HG03342 (cell line): ENCODE data around the gene MED4.
"Not testable (repeated sequence)": the region's sequence is repeated elsewhere in the genome, so short reads cannot be mapped to it uniquely, and the experiment has no call there.

Experiments
- ATAC-seq: cut with Tn5 transposase; IDR thresholded peaks from one replicate; pipeline ENCODE4 v1.9.1; 2021; ENCODE audit warnings: mild to moderate bottlenecking, moderate library complexity; ENCODE audit not compliant: unreplicated experiment

Gene MED4

GRCh38 chr13:48096670-48097069 lies 1.8 kb upstream of the MED4 start:
- no peak for ATAC-seq

GRCh38 chr13:48094404-48094780 lies 512 bp downstream of the MED4 start:
- ATAC-seq: peak; percentile 9

DNA sequence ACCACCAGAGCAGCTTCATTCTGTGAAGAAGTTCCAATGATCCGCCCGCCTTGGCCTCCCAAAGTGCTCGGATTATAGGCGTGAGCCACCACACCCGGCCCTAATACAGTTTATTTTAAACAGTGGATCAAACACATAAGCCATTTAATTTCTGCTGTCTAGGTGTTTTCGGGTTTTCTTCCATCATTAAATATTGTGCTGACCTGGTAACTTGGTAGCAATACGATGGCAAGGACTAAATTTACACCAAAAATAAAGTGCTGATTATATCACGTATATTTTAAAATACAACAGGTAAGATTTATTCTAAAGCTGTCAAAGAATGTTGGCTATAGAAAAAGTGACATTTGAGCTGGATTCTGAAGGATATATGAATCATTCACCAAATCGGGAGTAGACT lies 1.3 kb downstream of the MED4 start:
- no peak for ATAC-seq

DNA sequence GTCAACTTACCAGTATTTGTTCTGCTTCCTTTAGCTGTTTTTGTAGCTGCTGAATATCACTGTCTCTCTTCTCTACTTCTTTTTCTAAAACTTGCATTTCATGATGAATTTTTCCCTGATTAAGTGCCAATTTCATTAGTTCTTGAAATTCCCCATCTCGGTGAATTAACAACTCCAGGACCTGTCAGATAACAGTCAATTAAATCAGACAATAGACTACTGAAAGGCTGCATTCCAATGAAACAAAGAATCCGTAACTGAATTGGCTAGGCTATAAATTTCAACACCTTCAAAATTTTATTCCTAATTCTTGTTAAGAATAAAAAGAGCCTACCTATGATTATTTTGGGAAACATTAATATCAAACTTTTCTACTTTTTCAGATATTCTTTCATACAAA lies 8.6 kb downstream of the MED4 start:
- ATAC-seq: no peak

DNA sequence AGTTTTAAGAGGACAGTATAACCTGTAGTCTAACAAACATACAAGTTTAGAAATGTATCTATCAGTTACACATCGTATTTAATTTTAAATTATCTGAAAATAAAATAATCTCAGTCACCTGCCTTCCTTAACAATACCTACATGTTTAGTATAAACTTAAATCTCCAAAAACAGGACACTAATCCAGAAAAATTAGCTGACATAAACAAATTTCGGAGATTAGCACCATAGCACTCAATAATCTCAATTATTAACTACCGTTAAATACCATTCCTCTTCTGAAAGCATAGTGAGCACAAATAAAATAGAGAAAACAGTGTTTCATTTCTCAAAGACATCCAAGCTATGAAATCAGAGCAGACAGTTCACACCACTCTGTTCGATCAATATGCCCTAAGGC lies 13.2 kb downstream of the MED4 start:
- no peak for ATAC-seq

DNA sequence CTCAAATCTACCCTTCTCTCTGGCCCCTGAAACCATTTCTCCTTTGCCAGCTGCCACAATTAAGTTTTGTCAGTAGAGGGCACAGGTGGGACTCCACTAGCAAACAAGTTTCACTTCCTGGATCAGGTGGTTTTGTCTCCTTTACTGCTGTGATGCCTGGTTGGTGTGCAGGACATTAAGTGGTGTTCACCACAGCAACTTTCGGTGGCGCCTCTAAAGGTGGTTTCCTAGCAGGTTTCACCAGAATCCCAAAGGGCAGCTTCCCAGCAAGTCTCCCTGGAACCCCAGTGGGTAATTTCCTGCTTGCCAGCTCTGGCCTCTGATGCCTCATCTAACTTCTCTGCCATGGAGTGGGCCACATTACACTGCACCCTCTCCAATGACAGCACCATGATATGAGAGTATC lies 16.6 kb downstream of the MED4 start:
- peak; percentile 98 for ATAC-seq

DNA sequence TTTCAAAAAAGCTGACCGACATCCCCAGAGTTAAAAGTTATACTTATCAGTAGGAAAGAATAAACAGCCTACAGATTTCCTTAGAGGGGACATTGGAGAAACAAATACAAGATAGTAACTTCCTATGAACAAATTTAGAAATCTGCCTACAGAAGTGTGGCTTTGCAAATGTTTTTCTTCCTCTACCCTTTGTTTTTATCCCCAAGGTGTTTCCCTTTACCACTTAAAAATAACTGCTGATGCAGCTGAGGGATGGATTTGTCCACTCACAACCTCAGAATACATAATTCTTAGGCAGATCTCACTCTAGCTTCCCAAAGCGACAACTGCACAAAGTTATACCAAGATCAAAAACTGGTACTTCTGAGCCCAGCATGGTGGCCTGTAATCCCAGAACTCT lies 20.9 kb downstream of the MED4 start:
- no peak for ATAC-seq

DNA sequence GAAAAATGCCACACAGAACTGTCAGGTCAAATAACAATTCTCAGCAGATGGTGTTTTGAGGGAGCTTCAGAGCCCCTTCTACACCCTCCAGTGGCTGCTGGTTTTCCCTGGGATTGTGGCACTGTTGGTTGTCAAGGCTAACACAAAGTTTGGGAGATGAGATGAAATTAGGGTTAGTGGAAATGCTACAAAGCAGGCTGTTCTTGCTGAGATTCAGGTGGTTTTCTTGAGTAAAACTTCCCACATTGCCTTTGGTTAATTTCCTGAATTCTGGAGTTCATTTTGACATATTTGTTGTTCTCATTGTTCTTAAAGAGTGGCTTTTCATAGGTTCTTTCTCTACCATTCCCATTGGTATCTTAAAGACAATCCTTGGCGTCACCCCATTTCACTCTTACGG lies 22.1 kb downstream of the MED4 start:
- no peak for ATAC-seq

- ATAC-seq: no peak
Measured at GRCh38 chr13:48072304-48072703, 22.6 kb downstream of the MED4 start.

DNA sequence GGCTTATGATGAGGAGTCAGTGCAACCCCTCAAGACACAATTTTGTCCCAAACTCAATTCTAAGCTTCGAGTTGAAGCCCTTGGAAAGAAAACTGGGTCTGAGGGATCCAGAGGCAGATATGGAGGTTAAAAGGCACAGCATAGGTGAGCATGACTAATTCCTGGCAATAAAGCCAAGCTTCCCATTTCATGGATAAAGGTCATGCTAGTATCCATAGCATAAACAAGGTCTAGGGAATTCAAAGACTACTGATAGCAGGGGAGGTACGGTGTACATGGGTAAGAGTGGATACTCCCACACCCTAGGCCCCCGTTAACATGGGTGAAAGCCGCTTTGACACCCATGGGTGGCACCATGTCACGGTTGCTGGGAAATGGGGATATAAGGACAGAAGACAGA lies 24.0 kb downstream of the MED4 start:
- ATAC-seq: no peak

- no peak for ATAC-seq
Measured at GRCh38 chr13:48069573-48069972, 25.3 kb downstream of the MED4 start.

- no peak for ATAC-seq
Measured at GRCh38 chr13:48068952-48069351, 26.0 kb downstream of the MED4 start.

DNA sequence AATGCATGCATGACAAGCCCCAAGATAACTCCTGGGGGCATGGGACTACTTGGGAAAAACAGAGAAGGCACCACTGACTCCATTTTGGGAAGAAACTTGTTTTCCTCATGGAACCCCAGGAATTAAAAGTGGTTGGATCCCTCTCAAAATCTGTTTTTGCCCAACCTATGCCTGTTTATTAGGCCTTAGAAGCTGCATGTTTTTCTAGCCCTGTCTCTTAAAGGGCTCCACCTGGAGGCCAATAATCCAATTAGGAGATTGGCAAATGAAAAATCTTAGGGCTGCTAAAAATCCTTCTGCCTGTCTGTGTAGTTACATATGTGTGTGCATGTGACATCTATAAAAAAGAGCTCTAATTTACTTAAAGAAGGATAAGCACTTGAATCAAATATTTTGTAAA lies 26.9 kb downstream of the MED4 start:
- ATAC-seq: no peak

DNA sequence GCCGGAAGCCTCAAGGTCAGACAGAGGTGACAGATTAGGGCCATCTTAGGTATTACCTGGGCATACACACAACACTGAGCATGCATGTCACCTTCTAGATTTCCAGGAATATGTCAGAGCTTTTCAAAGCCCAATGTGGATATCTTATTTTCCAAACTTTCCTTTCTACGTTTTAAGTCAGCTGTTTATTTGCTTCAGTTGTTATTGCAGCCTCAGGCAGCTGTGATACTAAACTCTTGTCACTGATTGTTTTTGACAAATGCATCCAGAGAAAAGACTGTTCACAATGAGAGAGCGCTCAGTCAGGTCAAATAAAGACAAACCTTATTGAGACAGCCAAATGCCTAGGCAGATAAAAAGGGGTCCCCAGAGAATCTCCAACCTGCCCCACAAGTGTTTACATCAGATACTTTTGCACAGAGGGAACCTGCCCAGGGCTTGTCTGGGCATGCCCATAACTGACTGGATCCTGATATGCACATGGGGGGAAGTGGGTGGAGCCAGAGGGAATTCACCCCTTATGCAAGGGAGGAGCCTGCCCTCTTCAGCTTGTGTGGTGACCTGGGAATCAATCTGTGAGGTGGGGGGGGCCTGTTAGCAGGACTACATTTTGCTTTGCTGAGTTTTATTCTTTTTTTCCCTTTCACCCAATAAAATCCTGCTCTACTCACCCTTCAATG lies 28.5 kb downstream of the MED4 start:
- peak; percentile 57 for ATAC-seq

DNA sequence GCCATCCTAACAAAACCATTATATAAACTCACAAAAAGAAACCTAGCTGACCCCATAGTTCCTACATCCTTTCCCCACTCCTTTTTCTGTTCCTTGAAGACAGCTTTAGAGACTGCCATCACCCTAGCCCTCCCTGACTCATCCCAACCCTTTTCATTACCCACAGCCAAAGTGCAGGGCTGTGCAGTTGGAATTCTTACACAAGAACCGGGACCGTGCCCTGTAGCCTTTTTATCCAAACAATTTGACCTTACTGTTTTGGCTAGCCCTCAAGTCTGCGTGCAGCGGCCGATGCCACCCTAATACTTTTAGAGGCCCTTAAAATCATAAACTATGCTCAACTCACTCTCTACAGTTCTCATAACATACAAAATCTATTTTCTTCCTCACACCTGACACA lies 35.0 kb downstream of the MED4 start:
- not testable (repeated sequence) for ATAC-seq

- not testable (repeated sequence) for ATAC-seq
Measured at GRCh38 chr13:48058536-48058935, 36.4 kb downstream of the MED4 start.

- ATAC-seq: no peak
Measured at GRCh38 chr13:48055712-48056111, 39.2 kb downstream of the MED4 start.

GRCh38 chr13:48054601-48055000 lies 40.3 kb downstream of the MED4 start:
- no peak for ATAC-seq

DNA sequence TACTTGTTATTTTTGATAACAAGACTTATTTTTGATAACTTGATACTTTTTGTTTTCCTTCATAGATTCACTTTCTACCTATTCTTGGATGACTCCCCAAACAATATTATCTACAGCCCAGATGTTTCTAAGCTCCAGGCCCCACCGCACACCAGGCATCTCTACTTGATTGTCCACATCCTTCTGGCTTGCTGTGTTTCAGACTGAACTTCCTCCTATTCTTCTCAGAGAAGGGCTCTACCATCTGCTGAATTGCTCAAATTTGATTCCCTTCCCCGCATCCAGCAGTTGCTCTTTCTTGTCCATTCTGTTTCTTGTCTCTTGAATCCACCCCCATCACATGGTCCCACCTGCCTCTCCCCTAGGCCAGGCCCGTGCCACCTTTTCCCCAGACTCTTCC lies 44.4 kb downstream of the MED4 start:
- ATAC-seq: no peak

GRCh38 chr13:48043789-48044503 lies 51.0 kb downstream of the MED4 start:
- ATAC-seq: no peak

GRCh38 chr13:48042894-48043293 lies 52.0 kb downstream of the MED4 start:
- no peak for ATAC-seq

DNA sequence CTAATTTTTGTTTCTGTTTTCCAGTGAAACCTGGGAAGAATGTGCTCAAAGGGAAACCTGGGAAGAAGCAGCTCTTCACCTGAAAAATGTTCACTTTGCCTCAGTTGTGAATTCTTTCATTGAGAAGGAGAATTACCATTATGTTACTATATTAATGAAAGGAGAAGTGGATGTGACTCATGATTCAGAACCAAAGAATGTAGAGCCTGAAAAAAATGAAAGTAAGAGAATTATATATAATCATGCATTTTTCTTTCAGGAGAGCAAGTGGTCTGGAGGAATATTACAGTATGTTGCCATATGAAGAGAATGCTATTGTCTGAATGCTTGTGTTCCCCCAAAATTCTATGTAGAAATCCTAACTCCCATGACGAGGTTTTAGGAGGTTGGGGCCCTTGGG lies 54.0 kb downstream of the MED4 start:
- no peak for ATAC-seq

- ATAC-seq: no peak
Measured at GRCh38 chr13:48040049-48040448, 54.9 kb downstream of the MED4 start.
